ENCODE data around the gene ANKHD1. TPM values are rescaled to one million over a fixed set of nuclear protein-coding genes. Genes with fewer than 3 reads are reported as not detected.

ANKHD1 gene
- total and polyA plus RNA-seq, 9 of the 15 experiments (the other 6 are each of a cell fraction or from before 2014, with no cell fraction given) = 38.9 to 138 (median 78.7) TPM

GRCh38 chr5:140362875-140363630, 38.6 kb upstream of the ANKHD1 start (continued):
- TF ChIP-seq XRCC4 (IDR thresholded peaks at IDR 0.05; ENCODE audit: extremely low read depth, insufficient read depth, insufficient read length) (no peak), RFX5 (IDR thresholded peaks at IDR 0.05; ENCODE audit: low read depth, low read length) (no peak), EHMT2 (IDR thresholded peaks at IDR 0.05) (no peak), THAP12 (CRISPR knock-in tag; IDR thresholded peaks at IDR 0.05) (no peak), SMARCA4 (IDR thresholded peaks at IDR 0.05) (no peak), ETV5 (CRISPR knock-in tag; IDR thresholded peaks at IDR 0.05; ENCODE audit: low read depth) (peak; percentile 37; the same call in 1 of the 2 replicates), RBM14 (IDR thresholded peaks at IDR 0.05; ENCODE audit: borderline replicate concordance, insufficient read depth, low read depth, low read length) (no peak), CEBPB (tag; IDR thresholded peaks at IDR 0.05) (no peak), CBFB (CRISPR knock-in tag; IDR thresholded peaks at IDR 0.05) (no peak; the same call in 1 of the 2 replicates), CXXC5 (CRISPR knock-in tag; IDR thresholded peaks at IDR 0.05) (peak; percentile 58), SMAD1 (IDR thresholded peaks at IDR 0.05; ENCODE audit: low read depth, low read length, partially characterized antibody) (no peak), PRDM10 (IDR thresholded peaks at IDR 0.05; ENCODE audit: partially characterized antibody) (no peak), GABPB1 (CRISPR knock-in tag; IDR thresholded peaks at IDR 0.05) (peak; percentile 60; the same call in 1 of the 2 replicates), TCF7L2 (IDR thresholded peaks at IDR 0.05; ENCODE audit: low read depth, low read length) (no peak), PHF21A (IDR thresholded peaks at IDR 0.05; ENCODE audit: borderline replicate concordance, low read depth) (no peak)
- TF ChIP-seq, protein P1, sequence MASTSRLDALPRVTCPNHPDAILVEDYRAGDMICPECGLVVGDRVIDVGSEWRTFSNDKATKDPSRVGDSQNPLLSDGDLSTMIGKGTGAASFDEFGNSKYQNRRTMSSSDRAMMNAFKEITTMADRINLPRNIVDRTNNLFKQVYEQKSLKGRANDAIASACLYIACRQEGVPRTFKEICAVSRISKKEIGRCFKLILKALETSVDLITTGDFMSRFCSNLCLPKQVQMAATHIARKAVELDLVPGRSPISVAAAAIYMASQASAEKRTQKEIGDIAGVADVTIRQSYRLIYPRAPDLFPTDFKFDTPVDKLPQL (IDR thresholded peaks at IDR 0.05; ENCODE audit: extremely low read depth, insufficient read length) = no peak
- TF ChIP-seq, protein P2, sequence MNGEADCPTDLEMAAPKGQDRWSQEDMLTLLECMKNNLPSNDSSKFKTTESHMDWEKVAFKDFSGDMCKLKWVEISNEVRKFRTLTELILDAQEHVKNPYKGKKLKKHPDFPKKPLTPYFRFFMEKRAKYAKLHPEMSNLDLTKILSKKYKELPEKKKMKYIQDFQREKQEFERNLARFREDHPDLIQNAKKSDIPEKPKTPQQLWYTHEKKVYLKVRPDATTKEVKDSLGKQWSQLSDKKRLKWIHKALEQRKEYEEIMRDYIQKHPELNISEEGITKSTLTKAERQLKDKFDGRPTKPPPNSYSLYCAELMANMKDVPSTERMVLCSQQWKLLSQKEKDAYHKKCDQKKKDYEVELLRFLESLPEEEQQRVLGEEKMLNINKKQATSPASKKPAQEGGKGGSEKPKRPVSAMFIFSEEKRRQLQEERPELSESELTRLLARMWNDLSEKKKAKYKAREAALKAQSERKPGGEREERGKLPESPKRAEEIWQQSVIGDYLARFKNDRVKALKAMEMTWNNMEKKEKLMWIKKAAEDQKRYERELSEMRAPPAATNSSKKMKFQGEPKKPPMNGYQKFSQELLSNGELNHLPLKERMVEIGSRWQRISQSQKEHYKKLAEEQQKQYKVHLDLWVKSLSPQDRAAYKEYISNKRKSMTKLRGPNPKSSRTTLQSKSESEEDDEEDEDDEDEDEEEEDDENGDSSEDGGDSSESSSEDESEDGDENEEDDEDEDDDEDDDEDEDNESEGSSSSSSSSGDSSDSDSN (IDR thresholded peaks at IDR 0.05; ENCODE audit: borderline replicate concordance in 1 of 2, low read depth in 2 of 2, low read length in 2 of 2) = 0 out of 4 replicates have a peak, but pooled peaks have one; percentile 33 to 63
